ENCODE results near the gene ESRRA. TPM values are rescaled to one million over a fixed set of nuclear protein-coding genes. Genes with fewer than 3 reads are reported as not detected.

Gene ESRRA
- total and polyA plus RNA-seq, 2 of the 4 experiments (the other 2 are of a cell fraction), result 10.2 to 15.0 TPM

DNA sequence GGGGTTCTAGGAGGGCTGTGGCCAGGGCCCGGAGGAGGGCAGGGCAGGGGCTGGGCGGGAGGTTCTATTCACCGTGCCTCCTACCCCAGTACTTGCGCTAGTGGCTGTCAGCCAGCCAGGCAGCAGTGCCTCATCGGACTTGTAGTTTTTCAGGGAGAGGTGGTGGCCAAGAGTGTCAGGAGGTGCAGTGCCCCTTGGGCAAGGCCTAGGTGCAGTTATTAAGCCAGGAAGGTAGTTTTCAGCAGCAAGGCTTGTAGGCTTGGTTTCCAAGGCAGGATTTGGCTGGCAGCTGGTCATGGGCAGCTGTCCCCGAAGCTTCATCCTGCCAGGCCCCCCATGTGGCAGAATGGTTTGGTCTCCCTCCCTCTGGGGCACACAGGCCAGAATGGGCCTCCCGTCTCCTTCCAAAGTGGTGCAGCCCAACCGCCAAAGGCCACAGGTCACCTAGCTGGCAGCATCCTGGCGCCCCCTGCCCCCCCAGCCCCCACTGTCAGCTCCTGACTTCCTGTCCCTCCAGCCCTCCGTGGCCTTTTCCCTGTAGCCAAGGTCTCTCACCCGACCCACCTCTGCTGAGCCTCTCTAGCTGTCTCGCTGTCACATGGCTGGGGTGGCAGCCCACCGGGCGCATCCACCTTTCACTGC lies 43.2 kb downstream of the ESRRA start:
- H4K91ac ChIP-seq (ENCODE audit: insufficient read depth, low read depth, low read length), result no peak overlapping the region
- H2AK9ac ChIP-seq (replicated peaks; ENCODE audit: low read depth, low read length, poor library complexity), result no peak overlapping the region
- H3K9ac ChIP-seq (ENCODE audit: low read depth, low read length), result no peak overlapping the region
- H4K5ac ChIP-seq (ENCODE audit: low read depth, low read length), result no peak overlapping the region
- H3K4me1 ChIP-seq (ENCODE audit: control insufficient read depth, insufficient read depth, low read length), result no peaks in the 10 kb centered on the region
- H4K20me1 ChIP-seq (ENCODE audit: insufficient read depth, low read length), result no peaks in the 10 kb centered on the region
- H3K4me2 ChIP-seq (ENCODE audit: low read depth, low read length), result no peak overlapping the region
- no peak overlapping the region for H4K8ac ChIP-seq (ENCODE audit: low read depth in 2 of 2, low read length in 2 of 2)
- H3K4ac ChIP-seq (ENCODE audit: low read depth, low read length), result no peak overlapping the region
- no peak for DNase-seq
- intact Hi-C loops (cut with micrococcal nuclease), result no loop called here
- no peak for TF ChIP-seq MAZ (IDR thresholded peaks at IDR 0.05; ENCODE audit: borderline replicate concordance, low read depth, low read length)
- no peak for TF ChIP-seq CEBPB (IDR thresholded peaks at IDR 0.05; ENCODE audit: low read depth, low read length)
- no peak for TF ChIP-seq POLR2A (IDR thresholded peaks at IDR 0.05; ENCODE audit: low read depth, low read length)
- no peak for TF ChIP-seq NFE2L2 (IDR thresholded peaks at IDR 0.05; ENCODE audit: low read depth, low read length)
- no peak for TF ChIP-seq RFX5 (IDR thresholded peaks at IDR 0.05; ENCODE audit: low read depth, low read length)
- no peak for TF ChIP-seq MAFK (IDR thresholded peaks at IDR 0.05; ENCODE audit: low read depth, low read length)
- no peak for TF ChIP-seq RCOR1 (IDR thresholded peaks at IDR 0.05; ENCODE audit: insufficient replicate concordance, low read length)
- TF ChIP-seq RAD21 (IDR thresholded peaks at IDR 0.05; ENCODE audit: low read length), result no peak
- TF ChIP-seq MXI1 (IDR thresholded peaks at IDR 0.05; ENCODE audit: borderline replicate concordance, low read depth, low read length), result no peak
- no peak overlapping the region for H3K23ac ChIP-seq (ENCODE audit: low read depth, low read length)
- H3K56ac ChIP-seq (ENCODE audit: extremely low read depth, insufficient read depth, low read length), result no peak overlapping the region
- no peak overlapping the region for H3K27ac ChIP-seq (ENCODE audit: insufficient read depth, low read length)
- no peak overlapping the region for H2BK15ac ChIP-seq (ENCODE audit: low read depth, low read length)
- ATAC-seq (ENCODE audit: low read depth), result no peak
- 47% methylated on average over 11 of the region's 14 CpGs; no CpG with 5 or more reads in 1 of the 2 experiments for WGBS, 2 experiments (ENCODE audit: extremely low coverage in 2 of 2, insufficient read length in 1 of 2)
- POLR2A ChIA-PET (ENCODE audit: unreplicated experiment), result no interaction called here
- dilution Hi-C loops (cut with HindIII; ENCODE audit: low sequenced_read_pairs, unreplicated experiment), result no loop called here
- H2AFZ ChIP-seq (replicated peaks; ENCODE audit: low read length, poor library complexity), result peak overlapping the region; percentile 10
- CTCF ChIA-PET, result no interaction called here
- no peak overlapping the region for H3K4me3 ChIP-seq (ENCODE audit: insufficient read depth, low read depth, low read length)
- BruUV-seq (replicated peaks), result no TSS peak
- peaks cover 2% of the 10 kb centered on the region; the same call in 1 of the 2 replicates for H3K27me3 ChIP-seq (ENCODE audit: control insufficient read depth, insufficient read depth, low read length)
- H3K14ac ChIP-seq (replicated peaks; ENCODE audit: low read depth, low read length), result no peak overlapping the region
- H2BK120ac ChIP-seq (ENCODE audit: low read depth, low read length), result no peak overlapping the region
- no peaks in the 10 kb centered on the region for H3K9me3 ChIP-seq (ENCODE audit: control insufficient read depth, insufficient read depth, low read length)
- H2BK20ac ChIP-seq (ENCODE audit: low read depth, low read length), result no peak overlapping the region
- H3K36me3 ChIP-seq (ENCODE audit: control insufficient read depth, insufficient read depth, low read length), result no peaks in the 10 kb centered on the region
- in situ Hi-C loops (cut with MboI; ENCODE audit: low sequenced_read_pairs), result no loop called here
- no peak overlapping the region for H3K18ac ChIP-seq (ENCODE audit: low read depth, low read length)
- H3K9me1 ChIP-seq (ENCODE audit: insufficient read depth, low read length), result no peaks in the 10 kb centered on the region
- H2BK5ac ChIP-seq (ENCODE audit: low read depth, low read length, poor library complexity, severe bottlenecking), result no peak overlapping the region
- H3K79me1 ChIP-seq (ENCODE audit: low read depth in 1 of 2, low read length in 2 of 2), result no peaks in the 10 kb centered on the region
- H2AK5ac ChIP-seq (ENCODE audit: low read depth, low read length), result no peak overlapping the region

Measured in IMR-90 (cell line).